Nephron (organoid): ENCODE results near the gene STUM.
"Not testable (repeated sequence)": the region's sequence is repeated elsewhere in the genome, so short reads cannot be mapped to it uniquely, and the experiment has no call there.

Source experiments
- H3K27ac Mint-ChIP-seq, 3 experiments: 2 replicates each; pipeline ENCODE4 v1.8.0; 2020; ENCODE audit warnings: mixed read lengths in 3 of 3, mild to moderate bottlenecking in 2 of 3, moderate library complexity in 1 of 3
- H3K27me3 Mint-ChIP-seq: 2 replicates; pipeline ENCODE4 v1.8.0; 2021; ENCODE audit warnings: low read depth, mild to moderate bottlenecking, moderate library complexity, mixed read lengths
- H3K36me3 Mint-ChIP-seq: 2 replicates; pipeline ENCODE4 v1.8.0; 2020; ENCODE audit warnings: low read depth, mixed read lengths
- H3K4me1 Mint-ChIP-seq: 2 replicates; pipeline ENCODE4 v1.8.0; 2020; ENCODE audit warnings: mixed read lengths
- H3K4me3 Mint-ChIP-seq, 3 experiments: 2 replicates each; pipeline ENCODE4 v1.8.0; 2020; ENCODE audit warnings: mild to moderate bottlenecking in 3 of 3, mixed read lengths in 3 of 3, moderate library complexity in 2 of 3
- H3K9me3 Mint-ChIP-seq: 2 replicates; pipeline ENCODE4 v1.8.0; 2020; ENCODE audit warnings: mixed read lengths
- TF ChIP-seq, protein P1 (sequence below), 3 experiments: fragments of 200-600 bp; sonication (generic); IDR thresholded peaks; one replicate each; pipeline ENCODE4 v1.5.0; 2021; ENCODE audit warnings: antibody characterized with exemption in 3 of 3; ENCODE audit not compliant: unreplicated experiment in 3 of 3

The STUM gene

DNA sequence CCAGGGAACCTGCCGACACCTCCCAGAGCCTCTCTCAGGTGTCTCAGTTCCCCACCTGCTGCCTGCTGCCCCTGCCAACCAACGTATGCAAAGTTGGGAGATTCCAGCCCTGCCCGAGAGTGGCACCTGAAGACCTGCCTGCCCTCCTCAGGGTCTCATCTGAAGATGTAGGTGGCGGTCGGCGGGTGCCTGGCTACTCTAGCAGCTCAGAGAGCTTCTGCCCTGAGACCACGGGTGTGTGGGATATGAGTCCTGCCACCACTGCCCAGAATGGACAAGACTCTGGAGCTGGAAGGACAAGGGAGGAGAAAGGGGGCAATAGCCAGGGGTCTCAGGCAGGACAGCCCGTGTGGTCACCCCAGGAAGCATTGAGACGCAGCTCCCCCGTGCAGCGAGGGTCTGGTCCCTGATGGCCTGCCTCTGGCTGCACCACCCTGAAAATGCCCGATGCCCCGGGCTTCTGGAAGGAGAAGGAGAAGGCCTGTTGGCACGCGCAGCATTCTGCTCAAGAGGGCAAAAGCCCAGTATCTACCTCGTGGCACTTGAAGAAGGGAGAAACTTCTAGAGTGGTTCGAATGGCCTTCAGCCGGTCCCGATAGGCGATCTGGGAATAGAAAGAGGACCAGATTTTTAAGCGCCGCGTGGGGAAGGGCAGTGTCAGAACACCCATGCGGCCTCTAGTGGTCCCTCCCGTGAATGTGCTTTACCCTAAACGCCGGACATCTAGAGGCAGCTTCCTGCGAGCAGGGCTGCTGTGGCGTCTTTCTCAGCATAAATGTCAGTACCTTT lies 88.8 kb downstream of the STUM start:
- Mint-ChIP-seq H3K27ac (no peak overlapping the region), H3K9me3 (no peaks in the 10 kb centered on the region), H3K4me1 (peaks cover 42% of the 10 kb centered on the region), H3K27me3 (peaks cover 3% of the 10 kb centered on the region), H3K36me3 (peaks cover 4% of the 10 kb centered on the region), H3K4me3 (no peak overlapping the region)
- TF ChIP-seq, protein P1, sequence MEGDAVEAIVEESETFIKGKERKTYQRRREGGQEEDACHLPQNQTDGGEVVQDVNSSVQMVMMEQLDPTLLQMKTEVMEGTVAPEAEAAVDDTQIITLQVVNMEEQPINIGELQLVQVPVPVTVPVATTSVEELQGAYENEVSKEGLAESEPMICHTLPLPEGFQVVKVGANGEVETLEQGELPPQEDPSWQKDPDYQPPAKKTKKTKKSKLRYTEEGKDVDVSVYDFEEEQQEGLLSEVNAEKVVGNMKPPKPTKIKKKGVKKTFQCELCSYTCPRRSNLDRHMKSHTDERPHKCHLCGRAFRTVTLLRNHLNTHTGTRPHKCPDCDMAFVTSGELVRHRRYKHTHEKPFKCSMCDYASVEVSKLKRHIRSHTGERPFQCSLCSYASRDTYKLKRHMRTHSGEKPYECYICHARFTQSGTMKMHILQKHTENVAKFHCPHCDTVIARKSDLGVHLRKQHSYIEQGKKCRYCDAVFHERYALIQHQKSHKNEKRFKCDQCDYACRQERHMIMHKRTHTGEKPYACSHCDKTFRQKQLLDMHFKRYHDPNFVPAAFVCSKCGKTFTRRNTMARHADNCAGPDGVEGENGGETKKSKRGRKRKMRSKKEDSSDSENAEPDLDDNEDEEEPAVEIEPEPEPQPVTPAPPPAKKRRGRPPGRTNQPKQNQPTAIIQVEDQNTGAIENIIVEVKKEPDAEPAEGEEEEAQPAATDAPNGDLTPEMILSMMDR (IDR thresholded peaks at IDR 0.05; ENCODE audit: unreplicated experiment in 3 of 3): peak; percentile 40 to 52 (median 42)

DNA sequence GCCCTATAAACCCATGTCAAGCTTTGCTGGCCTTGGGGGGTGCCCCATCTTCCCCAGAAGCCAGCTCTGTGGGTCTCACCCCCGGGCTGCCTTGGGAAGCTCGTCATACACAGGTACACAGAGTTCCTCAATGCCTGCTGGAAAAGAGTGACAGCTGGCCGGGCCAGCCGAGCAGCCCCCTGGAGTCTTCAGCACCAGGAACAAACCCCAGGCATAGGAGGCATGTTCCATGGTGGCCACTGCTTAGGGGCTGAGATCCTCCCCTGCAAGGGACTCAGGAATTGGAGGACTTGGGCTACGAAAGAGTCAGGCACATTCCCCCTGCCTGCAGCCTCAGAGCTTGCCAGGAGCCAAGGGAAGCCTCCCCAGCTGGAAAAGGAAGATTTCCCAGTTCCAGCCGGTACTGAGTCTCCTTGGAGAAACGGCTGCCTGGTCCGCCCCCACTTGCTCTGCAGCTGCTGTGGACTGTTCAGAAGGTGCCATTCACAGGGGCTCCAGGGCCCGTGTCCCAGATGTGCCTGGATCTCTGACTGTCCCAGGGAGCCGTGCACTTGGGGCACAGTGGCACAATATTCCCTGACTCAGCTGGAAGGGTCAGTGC lies 89.5 kb downstream of the STUM start:
- peaks cover 4% of the 10 kb centered on the region for H3K36me3 Mint-ChIP-seq
- TF ChIP-seq, protein P1 (IDR thresholded peaks at IDR 0.05; ENCODE audit: unreplicated experiment in 3 of 3): no peak
- peaks cover 3% of the 10 kb centered on the region for H3K27me3 Mint-ChIP-seq
- peaks cover 37% of the 10 kb centered on the region for H3K4me1 Mint-ChIP-seq
- H3K9me3 Mint-ChIP-seq: no peaks in the 10 kb centered on the region
- no peak overlapping the region for H3K4me3 Mint-ChIP-seq
- no peak overlapping the region for H3K27ac Mint-ChIP-seq

DNA sequence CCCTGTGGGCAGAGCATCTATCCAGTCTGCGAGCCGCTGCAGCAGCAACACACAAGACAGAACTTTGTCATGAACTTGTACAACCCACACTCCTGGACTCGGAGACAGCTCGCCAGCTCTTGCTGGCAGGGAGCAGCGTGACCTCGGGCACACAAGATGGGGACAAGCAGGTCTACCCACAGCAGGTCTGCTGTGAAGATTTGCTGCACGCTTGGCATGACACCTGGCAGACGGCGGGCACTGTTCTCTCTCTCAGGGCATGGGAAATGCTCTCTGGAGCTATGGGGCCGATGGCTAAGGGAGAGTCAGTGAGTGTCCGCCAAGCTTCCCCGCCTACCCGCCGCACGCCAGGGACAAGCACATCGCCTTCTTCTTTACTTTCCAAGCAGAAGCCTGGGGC lies 90.0 kb downstream of the STUM start:
- TF ChIP-seq, protein P1 (IDR thresholded peaks at IDR 0.05; ENCODE audit: unreplicated experiment in 3 of 3): no peak
- H3K4me1 Mint-ChIP-seq: peaks cover 42% of the 10 kb centered on the region
- no peak overlapping the region for H3K27ac Mint-ChIP-seq
- H3K9me3 Mint-ChIP-seq: no peaks in the 10 kb centered on the region
- peaks cover 1% of the 10 kb centered on the region for H3K27me3 Mint-ChIP-seq
- H3K4me3 Mint-ChIP-seq: no peak overlapping the region
- peaks cover 4% of the 10 kb centered on the region for H3K36me3 Mint-ChIP-seq

DNA sequence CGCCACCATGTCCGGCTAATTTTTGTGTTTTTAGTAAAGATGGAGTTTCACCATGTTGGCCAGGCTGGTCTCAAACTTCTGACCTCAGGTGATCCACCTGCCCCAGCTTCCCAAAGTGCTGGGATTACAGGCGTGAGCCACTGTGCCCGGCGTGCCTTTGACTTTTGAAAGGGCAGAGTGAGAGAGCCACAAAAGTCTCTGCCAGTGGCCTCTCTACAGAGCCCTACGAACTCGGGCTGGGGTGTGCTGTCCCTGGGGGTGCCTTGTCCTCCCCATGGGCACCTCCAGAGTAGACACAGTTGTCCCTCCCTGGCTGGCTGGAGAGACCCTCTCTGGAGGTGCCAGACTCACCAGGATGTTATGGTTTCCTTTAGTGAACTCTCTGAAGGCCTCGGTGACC lies 90.6 kb downstream of the STUM start:
- H3K4me1 Mint-ChIP-seq: peaks cover 44% of the 10 kb centered on the region
- H3K27ac Mint-ChIP-seq, H3K36me3 Mint-ChIP-seq, H3K9me3 Mint-ChIP-seq, H3K27me3 Mint-ChIP-seq, H3K4me3 Mint-ChIP-seq: not testable (repeated sequence)

DNA sequence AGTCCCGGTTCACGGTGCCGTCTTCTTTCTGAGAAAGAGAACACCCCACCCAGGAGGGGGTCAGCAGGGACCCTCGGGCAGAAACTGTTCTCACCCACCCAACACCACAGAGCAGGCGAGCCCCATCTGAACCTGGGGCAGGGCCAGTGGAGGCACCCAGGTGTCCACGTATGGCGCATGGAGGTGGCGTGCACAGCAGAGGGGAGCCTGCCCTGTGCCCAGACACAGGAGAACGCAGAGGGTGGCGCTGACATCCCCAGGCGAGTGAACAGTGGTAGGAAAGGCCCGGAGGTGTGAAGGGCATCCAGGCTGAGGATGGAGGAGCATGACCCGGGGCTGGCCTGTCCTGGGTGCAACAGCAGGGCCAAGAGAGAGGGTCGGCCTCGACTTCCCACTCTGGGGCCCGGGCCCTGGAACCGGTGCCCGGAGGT lies 91.1 kb downstream of the STUM start:
- Mint-ChIP-seq H3K27me3 (peaks cover under 1% of the 10 kb centered on the region), H3K4me3 (no peak overlapping the region), H3K9me3 (no peaks in the 10 kb centered on the region), H3K4me1 (peaks cover 44% of the 10 kb centered on the region), H3K27ac (no peak overlapping the region), H3K36me3 (peaks cover 4% of the 10 kb centered on the region)
- TF ChIP-seq, protein P1 (IDR thresholded peaks at IDR 0.05; ENCODE audit: unreplicated experiment in 3 of 3): no peak

DNA sequence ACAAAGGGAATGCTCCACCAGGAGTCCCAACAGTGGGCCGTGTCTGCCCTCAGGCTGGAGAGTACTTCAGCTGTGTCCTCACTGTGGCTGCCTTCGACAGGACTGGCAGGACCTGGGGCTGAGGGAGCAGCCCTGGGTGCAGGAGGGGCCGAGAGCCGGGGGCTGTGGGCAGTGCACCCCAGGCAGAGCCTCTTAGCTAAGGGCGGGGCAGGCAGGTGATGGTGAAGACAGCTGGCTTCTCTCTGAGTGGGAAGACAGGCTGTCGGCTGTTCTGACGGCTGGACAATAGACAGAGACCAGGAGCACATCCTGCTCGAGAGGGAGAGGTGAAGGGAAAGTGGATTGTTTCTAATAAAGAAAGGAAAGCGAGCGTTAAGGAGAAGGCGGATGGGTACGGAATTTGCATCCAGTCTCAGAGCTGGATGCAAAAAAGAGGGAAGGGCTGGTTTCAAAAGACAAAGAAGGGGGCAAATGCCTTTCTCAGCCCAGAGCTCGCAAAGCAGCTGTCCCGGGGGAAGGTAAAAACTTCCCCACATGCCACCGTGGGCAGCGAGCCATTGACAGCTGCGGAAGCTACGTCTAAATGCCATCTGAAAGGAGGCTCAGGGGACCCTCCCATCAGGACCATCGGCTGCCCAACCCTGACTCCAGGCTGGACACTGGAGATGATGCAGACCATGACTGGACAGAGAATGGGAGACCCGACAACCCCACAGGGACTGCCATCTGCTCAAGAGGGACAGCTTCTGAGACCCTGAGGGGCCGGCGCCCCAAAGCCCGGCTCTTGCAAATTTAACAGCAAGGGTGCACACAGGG lies 92.0 kb downstream of the STUM start:
- peaks cover 3% of the 10 kb centered on the region for H3K27me3 Mint-ChIP-seq
- peak overlapping the region in 1 of 3 experiments; percentile 10 for H3K27ac Mint-ChIP-seq
- H3K9me3 Mint-ChIP-seq: no peaks in the 10 kb centered on the region
- H3K4me1 Mint-ChIP-seq: peaks cover 44% of the 10 kb centered on the region
- peak overlapping the region in 1 of 3 experiments; percentile 45 for H3K4me3 Mint-ChIP-seq
- H3K36me3 Mint-ChIP-seq: peaks cover 4% of the 10 kb centered on the region
- TF ChIP-seq, protein P1 (IDR thresholded peaks at IDR 0.05; ENCODE audit: unreplicated experiment in 3 of 3): no peak
